C4-2B (cell line): ENCODE measurements around the gene NACC2.

Source experiments
- CTCF ChIP-seq: fragments of 450-650 bp; conservative IDR thresholded peaks from 2 replicates; pipeline ENCODE4 v1.5.1; 2017; ENCODE audit warnings: mild to moderate bottlenecking
- ZFX ChIP-seq: fragments of 450-650 bp; IDR thresholded peaks from 2 replicates; pipeline ENCODE4 v1.6.1; 2017

GRCh38 chr9:136098844-136099243 is 3.8 kb upstream of the NACC2 start:
- TF ChIP-seq CTCF: no peak
- TF ChIP-seq ZFX: no peak
